ENCODE measurements around the gene EEF1B2.
"Not testable (repeated sequence)": the region's sequence is repeated elsewhere in the genome, so short reads cannot be mapped to it uniquely, and the experiment has no call there.

EEF1B2 gene

DNA sequence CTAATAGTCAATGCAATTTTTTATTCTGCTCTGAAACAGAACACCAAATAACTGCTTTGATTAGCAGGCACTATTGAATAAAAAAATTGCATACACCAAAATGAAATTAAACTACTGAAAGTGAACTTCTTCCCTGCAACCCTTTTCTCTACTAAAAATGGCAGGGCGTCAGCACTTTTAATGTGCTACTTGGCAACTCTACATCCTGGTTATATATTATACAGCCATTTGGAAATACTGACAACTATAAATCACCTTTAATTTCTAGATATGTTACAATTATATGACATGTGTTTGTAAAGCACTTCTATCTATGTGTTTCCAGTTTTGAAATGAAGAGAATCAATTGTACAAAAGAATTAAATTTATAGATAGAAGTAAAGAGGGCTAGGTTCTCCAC lies 10.4 kb upstream of the EEF1B2 start:
- H3K9ac ChIP-seq (ENCODE audit: low read length): no peak overlapping the region
- no peaks in the 10 kb centered on the region for H3K4me1 ChIP-seq (ENCODE audit: control insufficient read depth, insufficient read depth, low read length)
- H3K9me3 ChIP-seq (ENCODE audit: control insufficient read depth, insufficient read depth, low read depth, low read length): no peaks in the 10 kb centered on the region
- H3K27ac ChIP-seq (ENCODE audit: low read depth, low read length): no peak overlapping the region
- peaks cover 79% of the 10 kb centered on the region for H3K36me3 ChIP-seq (ENCODE audit: control insufficient read depth, insufficient read depth, low read length)
- no peak overlapping the region for H3K4me3 ChIP-seq (ENCODE audit: low read depth, low read length)
- no peaks in the 10 kb centered on the region for H3K27me3 ChIP-seq (ENCODE audit: control insufficient read depth, insufficient read depth, low read length)

DNA sequence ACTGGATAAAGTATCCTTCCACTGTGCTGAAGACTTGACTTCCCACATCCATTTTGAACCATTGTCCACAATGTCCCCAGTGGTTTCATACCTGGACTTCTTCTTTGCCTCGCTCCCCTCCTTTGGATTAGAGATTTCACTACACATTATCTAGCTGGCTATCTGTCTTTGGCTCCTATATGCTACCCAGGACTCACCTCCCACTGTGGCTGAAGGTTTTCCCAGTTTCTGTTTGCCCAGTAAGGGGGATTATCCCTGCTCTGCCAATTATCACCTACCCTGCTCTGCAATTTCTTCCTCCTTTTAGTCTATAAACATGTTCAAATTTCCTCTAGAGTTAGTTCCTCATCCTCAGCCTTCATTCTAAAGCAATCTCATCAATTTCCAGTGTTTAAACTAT lies 9.5 kb upstream of the EEF1B2 start:
- Histone ChIP-seq H3K27me3 (ENCODE audit: control insufficient read depth, insufficient read depth, low read length) (no peaks in the 10 kb centered on the region), H3K4me3 (ENCODE audit: low read depth, low read length) (no peak overlapping the region), H3K27ac (ENCODE audit: low read depth, low read length) (no peak overlapping the region), H3K36me3 (ENCODE audit: control insufficient read depth, insufficient read depth, low read length) (peaks cover 72% of the 10 kb centered on the region), H3K9ac (ENCODE audit: low read length) (no peak overlapping the region), H3K9me3 (ENCODE audit: control insufficient read depth, insufficient read depth, low read depth, low read length) (no peaks in the 10 kb centered on the region), H3K4me1 (ENCODE audit: control insufficient read depth, insufficient read depth, low read length) (no peaks in the 10 kb centered on the region)

DNA sequence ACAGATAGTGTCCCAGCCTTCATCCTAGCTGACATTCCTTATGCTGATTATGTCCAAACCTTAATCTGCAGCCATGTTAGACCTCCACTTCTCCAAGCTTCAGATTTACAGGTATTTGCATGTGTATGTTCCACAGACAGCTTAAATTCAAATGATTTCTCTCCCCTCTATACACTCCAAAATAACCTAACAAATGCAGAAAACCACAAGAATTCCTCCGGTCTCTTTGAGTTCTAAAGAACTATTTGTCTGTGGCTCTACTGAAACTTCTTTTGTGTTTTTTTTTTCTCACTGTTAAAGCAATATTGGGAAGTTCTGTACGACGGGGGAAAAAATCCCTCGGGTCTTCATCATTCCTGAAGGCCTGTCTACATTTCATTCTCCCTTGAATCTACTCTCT lies 9.1 kb upstream of the EEF1B2 start:
- H3K36me3 ChIP-seq (ENCODE audit: control insufficient read depth, insufficient read depth, low read length): peaks cover 67% of the 10 kb centered on the region
- H3K27ac ChIP-seq (ENCODE audit: low read depth, low read length): no peak overlapping the region
- no peaks in the 10 kb centered on the region for H3K9me3 ChIP-seq (ENCODE audit: control insufficient read depth, insufficient read depth, low read depth, low read length)
- H3K9ac ChIP-seq (ENCODE audit: low read length): no peak overlapping the region
- H3K27me3 ChIP-seq (ENCODE audit: control insufficient read depth, insufficient read depth, low read length): no peaks in the 10 kb centered on the region
- no peak overlapping the region for H3K4me3 ChIP-seq (ENCODE audit: low read depth, low read length)
- H3K4me1 ChIP-seq (ENCODE audit: control insufficient read depth, insufficient read depth, low read length): no peaks in the 10 kb centered on the region

DNA sequence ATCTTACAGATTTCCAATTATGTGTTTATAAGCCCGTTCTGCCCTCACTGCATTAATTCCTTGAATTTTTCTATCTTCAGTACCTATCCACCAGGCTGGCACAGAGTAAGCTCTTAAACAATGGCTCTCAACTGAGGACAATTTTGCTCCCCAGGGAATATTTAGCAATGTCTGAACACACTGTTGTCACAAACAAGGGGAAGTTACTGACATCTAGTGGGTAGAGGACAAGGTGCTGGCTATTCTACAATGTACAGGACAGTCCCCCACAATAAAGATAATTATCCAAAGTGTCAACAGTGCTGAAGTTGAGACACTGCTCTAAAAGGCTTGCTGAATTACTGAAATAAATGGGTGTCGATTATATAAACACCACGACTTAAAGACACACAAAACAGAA lies 5.5 kb upstream of the EEF1B2 start:
- no peaks in the 10 kb centered on the region for H3K27me3 ChIP-seq (ENCODE audit: control insufficient read depth, insufficient read depth, low read length)
- H3K9ac ChIP-seq (ENCODE audit: low read length): no peak overlapping the region
- H3K27ac ChIP-seq (ENCODE audit: low read depth, low read length): no peak overlapping the region
- peaks cover 31% of the 10 kb centered on the region for H3K36me3 ChIP-seq (ENCODE audit: control insufficient read depth, insufficient read depth, low read length)
- peaks cover 3% of the 10 kb centered on the region; the same call in 1 of the 2 replicates for H3K4me1 ChIP-seq (ENCODE audit: control insufficient read depth, insufficient read depth, low read length)
- H3K9me3 ChIP-seq (ENCODE audit: control insufficient read depth, insufficient read depth, low read depth, low read length): no peaks in the 10 kb centered on the region
- no peak overlapping the region for H3K4me3 ChIP-seq (ENCODE audit: low read depth, low read length)

DNA sequence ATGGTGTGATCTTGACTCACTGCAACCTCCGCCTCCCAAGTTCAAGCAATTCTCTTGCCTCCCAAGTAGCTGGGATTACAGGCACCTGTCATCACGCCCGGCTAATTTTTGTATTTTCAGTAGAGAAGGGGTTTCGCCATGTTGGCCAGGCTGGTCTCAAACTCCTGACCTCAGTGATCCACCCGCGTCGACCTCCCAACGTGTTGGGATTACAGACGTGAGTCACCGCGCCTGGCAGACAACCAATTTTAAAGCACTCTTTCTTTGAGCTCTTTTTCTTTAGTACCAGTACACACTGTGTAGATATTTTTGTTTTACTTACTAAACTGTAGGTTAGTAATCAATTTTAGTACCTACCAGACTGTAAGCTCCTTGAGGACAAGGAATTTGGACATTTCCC lies 2.7 kb upstream of the EEF1B2 start:
- not testable (repeated sequence) for H3K4me1 ChIP-seq (ENCODE audit: control insufficient read depth, insufficient read depth, low read length); H3K27me3 ChIP-seq (ENCODE audit: control insufficient read depth, insufficient read depth, low read length); H3K9me3 ChIP-seq (ENCODE audit: control insufficient read depth, insufficient read depth, low read depth, low read length); H3K4me3 ChIP-seq (ENCODE audit: low read depth, low read length); H3K27ac ChIP-seq (ENCODE audit: low read depth, low read length); H3K9ac ChIP-seq (ENCODE audit: low read length)
- peaks cover 24% of the 10 kb centered on the region for H3K36me3 ChIP-seq (ENCODE audit: control insufficient read depth, insufficient read depth, low read length)

DNA sequence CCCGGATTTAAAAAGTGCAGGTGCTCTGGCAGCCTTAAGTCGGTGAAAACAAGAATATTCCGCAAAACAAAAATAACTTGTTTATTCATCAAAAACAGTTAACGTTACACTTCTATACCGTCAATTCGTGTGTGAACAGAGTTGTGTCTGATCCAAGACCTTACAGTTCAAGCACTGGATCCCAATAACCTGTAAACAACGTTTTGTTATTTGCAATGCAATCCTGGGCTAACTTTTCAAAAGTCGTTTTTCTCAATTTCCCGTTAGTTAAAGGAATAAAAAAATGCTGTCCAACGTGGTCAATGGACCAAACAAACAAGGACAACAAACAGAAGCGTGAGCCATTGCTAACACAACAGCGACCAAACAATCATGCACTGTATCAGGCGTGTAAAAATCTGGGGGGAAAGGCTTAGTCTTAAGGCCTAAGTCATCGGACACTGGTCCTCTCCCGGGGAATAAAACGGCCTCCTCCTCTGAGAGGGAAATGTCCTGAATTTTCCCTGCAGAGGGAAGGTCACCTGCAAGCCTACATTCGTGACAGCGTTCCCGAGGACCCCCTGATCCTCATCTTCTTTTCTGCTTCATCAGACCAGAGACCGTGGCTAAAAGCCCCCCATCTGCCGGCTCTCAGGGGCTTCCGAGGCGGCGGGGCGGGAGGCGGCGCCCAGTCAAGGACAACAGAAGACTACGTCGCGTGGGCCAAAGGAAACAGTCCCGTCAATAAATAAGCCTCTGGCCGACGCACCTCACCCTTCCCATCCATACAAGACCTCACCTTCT lies 941 bp upstream of the EEF1B2 start:
- Histone ChIP-seq H3K4me3 (ENCODE audit: low read depth, low read length) (peak overlapping the region; percentile 91), H3K4me1 (ENCODE audit: control insufficient read depth, insufficient read depth, low read length) (peaks cover 8% of the 10 kb centered on the region), H3K9ac (ENCODE audit: low read length) (peak overlapping the region; percentile 81), H3K9me3 (ENCODE audit: control insufficient read depth, insufficient read depth, low read depth, low read length) (no peaks in the 10 kb centered on the region), H3K27me3 (ENCODE audit: control insufficient read depth, insufficient read depth, low read length) (no peaks in the 10 kb centered on the region), H3K36me3 (ENCODE audit: control insufficient read depth, insufficient read depth, low read length) (peaks cover 36% of the 10 kb centered on the region), H3K27ac (ENCODE audit: low read depth, low read length) (peak overlapping the region; percentile 36; the same call in 1 of the 2 replicates)

DNA sequence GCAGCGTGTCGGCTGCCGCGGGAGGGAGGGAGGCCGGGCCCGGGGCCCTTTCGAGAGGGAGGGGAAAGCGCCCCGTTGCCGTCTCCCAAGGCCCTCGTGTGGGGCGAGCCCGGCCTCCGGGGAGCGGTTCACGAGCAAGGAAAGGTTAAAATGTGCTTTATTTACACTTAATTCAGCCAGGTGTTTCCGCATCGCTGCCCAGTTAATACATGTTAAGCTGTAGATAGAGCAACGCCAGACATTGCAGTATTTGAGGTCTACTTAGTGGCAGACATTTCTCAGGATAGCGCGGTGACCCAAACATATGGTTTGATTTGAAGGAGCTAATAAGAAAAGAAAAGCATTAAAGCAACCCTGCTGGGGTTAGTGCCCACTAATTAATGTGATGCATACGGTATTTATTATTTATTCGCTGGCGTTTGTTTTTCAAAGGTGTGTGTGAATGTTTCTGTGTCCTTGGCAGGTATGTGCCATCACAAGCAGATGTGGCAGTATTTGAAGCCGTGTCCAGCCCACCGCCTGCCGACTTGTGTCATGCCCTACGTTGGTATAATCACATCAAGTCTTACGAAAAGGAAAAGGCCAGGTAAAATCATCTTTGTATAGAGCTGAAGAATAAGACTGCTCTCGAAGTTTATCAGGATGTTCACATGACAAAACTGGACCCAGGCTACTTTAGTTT lies 571 bp downstream of the EEF1B2 start:
- Histone ChIP-seq H3K27ac (ENCODE audit: low read depth, low read length) (peak overlapping the region; percentile 83), H3K36me3 (ENCODE audit: control insufficient read depth, insufficient read depth, low read length) (peaks cover 45% of the 10 kb centered on the region), H3K4me1 (ENCODE audit: control insufficient read depth, insufficient read depth, low read length) (peaks cover 8% of the 10 kb centered on the region), H3K9me3 (ENCODE audit: control insufficient read depth, insufficient read depth, low read depth, low read length) (no peaks in the 10 kb centered on the region), H3K9ac (ENCODE audit: low read length) (peak overlapping the region; percentile 94), H3K4me3 (ENCODE audit: low read depth, low read length) (peak overlapping the region; percentile 91), H3K27me3 (ENCODE audit: control insufficient read depth, insufficient read depth, low read length) (no peaks in the 10 kb centered on the region)

DNA sequence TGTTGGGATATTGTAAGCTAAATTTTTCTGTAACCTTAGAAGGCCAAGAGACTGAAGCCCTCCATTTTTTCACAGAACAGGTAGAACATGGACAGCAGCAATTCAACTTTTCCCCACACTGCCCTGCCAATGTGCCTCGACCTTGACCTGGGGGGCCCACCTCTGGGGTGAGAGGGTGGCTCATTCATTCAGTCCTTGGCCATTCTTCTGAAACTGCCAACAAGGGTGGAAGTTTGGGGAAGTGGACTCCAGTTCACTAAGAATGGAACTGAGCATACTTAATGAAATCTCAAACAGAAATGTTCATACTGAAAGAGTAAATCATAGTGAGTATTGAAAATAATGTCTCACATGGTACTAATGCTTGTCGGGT lies 1.1 kb downstream of the EEF1B2 start:
- peak overlapping the region; percentile 83; the same call in 1 of the 2 replicates for H3K27ac ChIP-seq (ENCODE audit: low read depth, low read length)
- H3K9me3 ChIP-seq (ENCODE audit: control insufficient read depth, insufficient read depth, low read depth, low read length): no peaks in the 10 kb centered on the region
- H3K9ac ChIP-seq (ENCODE audit: low read length): peak overlapping the region; percentile 94
- H3K4me3 ChIP-seq (ENCODE audit: low read depth, low read length): peak overlapping the region; percentile 91
- peaks cover 8% of the 10 kb centered on the region for H3K4me1 ChIP-seq (ENCODE audit: control insufficient read depth, insufficient read depth, low read length)
- peaks cover 45% of the 10 kb centered on the region for H3K36me3 ChIP-seq (ENCODE audit: control insufficient read depth, insufficient read depth, low read length)
- H3K27me3 ChIP-seq (ENCODE audit: control insufficient read depth, insufficient read depth, low read length): no peaks in the 10 kb centered on the region

DNA sequence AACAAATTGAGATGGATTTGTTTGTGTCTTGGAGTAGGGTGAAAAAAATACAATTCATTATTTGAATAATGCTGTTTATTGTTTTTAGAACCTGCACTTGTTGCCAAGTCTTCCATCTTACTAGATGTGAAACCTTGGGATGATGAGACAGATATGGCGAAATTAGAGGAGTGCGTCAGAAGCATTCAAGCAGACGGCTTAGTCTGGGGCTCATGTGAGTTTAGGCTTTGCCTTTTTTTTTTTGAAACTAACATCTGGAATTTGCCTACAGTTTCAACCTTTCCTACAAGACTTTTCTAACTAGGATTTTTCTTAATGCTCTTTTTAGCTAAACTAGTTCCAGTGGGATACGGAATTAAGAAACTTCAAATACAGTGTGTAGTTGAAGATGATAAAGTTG lies 2.7 kb downstream of the EEF1B2 start:
- not testable (repeated sequence) for H3K4me1 ChIP-seq (ENCODE audit: control insufficient read depth, insufficient read depth, low read length); H3K9ac ChIP-seq (ENCODE audit: low read length); H3K27me3 ChIP-seq (ENCODE audit: control insufficient read depth, insufficient read depth, low read length); H3K9me3 ChIP-seq (ENCODE audit: control insufficient read depth, insufficient read depth, low read depth, low read length); H3K27ac ChIP-seq (ENCODE audit: low read depth, low read length); H3K4me3 ChIP-seq (ENCODE audit: low read depth, low read length)
- peaks cover 45% of the 10 kb centered on the region for H3K36me3 ChIP-seq (ENCODE audit: control insufficient read depth, insufficient read depth, low read length)

DNA sequence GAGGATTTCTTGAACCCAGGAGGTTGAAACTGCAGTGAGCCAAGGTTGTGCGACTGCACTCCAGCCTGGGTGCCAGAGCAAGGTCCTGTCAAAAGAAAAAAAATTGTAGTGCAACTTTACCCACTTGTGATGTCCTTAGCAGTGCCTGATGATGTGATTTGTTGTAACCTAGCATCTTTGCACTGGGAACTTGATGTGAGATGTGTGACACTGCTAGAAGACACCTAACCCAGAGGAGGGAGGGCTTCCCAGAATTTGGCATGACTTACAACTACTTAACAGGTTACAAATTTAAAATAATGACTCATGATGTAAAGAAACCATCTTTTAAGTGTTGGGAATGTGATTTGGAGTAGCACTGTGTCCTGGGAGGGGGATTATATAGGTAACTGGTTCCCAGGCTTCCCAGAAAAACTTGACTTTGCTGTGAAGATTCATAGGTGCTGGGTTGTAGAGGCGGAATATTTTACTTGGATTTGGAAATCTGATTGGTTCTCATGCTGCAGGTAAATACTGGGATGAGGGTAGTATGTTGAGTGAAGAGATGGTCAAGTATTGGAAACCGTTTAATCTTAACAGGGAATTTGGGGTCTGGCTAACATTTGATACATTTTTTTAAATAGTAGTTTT lies 3.7 kb downstream of the EEF1B2 start:
- peaks cover 5% of the 10 kb centered on the region for H3K4me1 ChIP-seq (ENCODE audit: control insufficient read depth, insufficient read depth, low read length)
- peaks cover 4% of the 10 kb centered on the region; the same call in 1 of the 2 replicates for H3K9me3 ChIP-seq (ENCODE audit: control insufficient read depth, insufficient read depth, low read depth, low read length)
- H3K9ac ChIP-seq (ENCODE audit: low read length): no peak overlapping the region
- H3K27ac ChIP-seq (ENCODE audit: low read depth, low read length): no peak overlapping the region
- no peaks in the 10 kb centered on the region for H3K27me3 ChIP-seq (ENCODE audit: control insufficient read depth, insufficient read depth, low read length)
- no peak overlapping the region for H3K4me3 ChIP-seq (ENCODE audit: low read depth, low read length)
- H3K36me3 ChIP-seq (ENCODE audit: control insufficient read depth, insufficient read depth, low read length): peaks cover 50% of the 10 kb centered on the region

DNA sequence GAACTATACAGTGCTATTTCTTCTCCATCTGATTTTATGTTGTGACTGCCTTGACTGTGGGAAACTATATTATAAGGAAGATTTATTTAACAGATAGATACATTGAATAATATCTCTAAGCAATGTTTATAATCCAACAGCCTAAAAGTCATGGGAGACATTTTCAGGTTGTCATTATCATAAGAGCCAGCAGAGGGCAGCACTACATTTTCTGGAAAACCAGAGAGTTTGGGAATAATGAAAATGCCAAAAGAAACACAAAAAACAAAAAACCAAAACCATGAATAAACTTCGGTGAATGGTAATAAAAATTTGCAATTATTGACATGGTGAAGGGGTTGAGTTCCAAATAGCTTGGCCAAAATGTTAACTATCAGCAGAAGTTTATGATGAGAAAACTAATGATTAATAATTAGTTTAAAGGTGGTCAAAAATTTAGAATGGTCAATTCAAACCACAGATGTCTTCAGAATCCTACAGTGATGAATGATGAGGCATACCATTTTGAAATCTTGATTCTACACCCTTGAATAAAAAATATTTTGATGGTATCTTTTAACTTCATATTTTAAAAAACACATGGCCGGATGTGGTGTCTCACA lies 4.7 kb downstream of the EEF1B2 start:
- Histone ChIP-seq H3K4me3 (ENCODE audit: low read depth, low read length) (no peak overlapping the region), H3K36me3 (ENCODE audit: control insufficient read depth, insufficient read depth, low read length) (peaks cover 50% of the 10 kb centered on the region), H3K4me1 (ENCODE audit: control insufficient read depth, insufficient read depth, low read length) (peaks cover 5% of the 10 kb centered on the region), H3K27ac (ENCODE audit: low read depth, low read length) (no peak overlapping the region), H3K27me3 (ENCODE audit: control insufficient read depth, insufficient read depth, low read length) (no peaks in the 10 kb centered on the region), H3K9ac (ENCODE audit: low read length) (no peak overlapping the region), H3K9me3 (ENCODE audit: control insufficient read depth, insufficient read depth, low read depth, low read length) (peaks cover 6% of the 10 kb centered on the region; the same call in 1 of the 2 replicates)
